Left lung (tissue), 10 donors: ENCODE results near the gene PTGES2. TPM values are rescaled to one million over a fixed set of nuclear protein-coding genes. Genes with fewer than 3 reads are reported as not detected.

Experiments
- ATAC-seq: fragments of 200-7000 bp; cut with Tn5 transposase; one replicate; pipeline ENCODE4 v1.9.1; 2020; ENCODE audit warnings: moderate library complexity
- DNase-seq, 4 donors: peaks; one replicate each; pipeline ENCODE4 v3.0.0-alpha.2; 2013 to 2020
- H3K27ac ChIP-seq, 2 donors: fragments of 200-600 bp; sonication (generic) in 1 of 2; one replicate each; pipeline versions ENCODE4 v1.5.0 to v1.8.0; 2020 to 2021
- H3K27me3 ChIP-seq, 2 donors: fragments of 200-600 bp; sonication (generic) in 1 of 2; one replicate each; pipeline versions ENCODE4 v1.5.0 to v1.8.0; 2020 to 2021
- H3K36me3 ChIP-seq, 2 donors: fragments of 200-600 bp; sonication (generic) in 1 of 2; one replicate each; pipeline versions ENCODE4 v1.5.0 to v1.8.0; 2020 to 2021
- H3K4me1 ChIP-seq, 2 donors: fragments of 200-600 bp; one replicate each; pipeline ENCODE4 v1.8.0; 2021
- H3K4me3 ChIP-seq, 2 donors: fragments of 200-600 bp; sonication (generic) in 1 of 2; one replicate each; pipeline versions ENCODE4 v1.5.0 to v1.8.0; 2020 to 2021; ENCODE audit warnings: mild to moderate bottlenecking in 1 of 2
- H3K9me3 ChIP-seq, 2 donors: fragments of 200-600 bp; sonication (generic) in 1 of 2; one replicate each; pipeline versions ENCODE4 v1.5.0 to v1.8.0; 2020 to 2021
- CTCF ChIP-seq, 2 donors: fragments of 200-600 bp; sonication (generic) in 1 of 2; IDR thresholded peaks; one replicate each; pipeline versions ENCODE4 v1.5.0 to v1.8.0; 2021; ENCODE audit warnings: antibody characterized with exemption in 2 of 2
- intact Hi-C, 2 donors: fragments of 100-400 bp; cut with DNase I; formaldehyde crosslinking; loops; one replicate each; pipeline versions ENCODE4 v1.11.2 to v1.14.2; 2022
- polyA plus RNA-seq, 6 donors: library from polyadenylated mRNA; unstranded; fragments of 120-200 nt; gene quantifications; one replicate each; pipeline ENCODE4 v1.2.1, GENCODE V29; 2013; ENCODE audit not compliant: insufficient read length in 6 of 6
- total RNA-seq, 2 donors: library from RNA; stranded (reverse); fragmentation: NEBNext Ultra II Directional; extraction: Animal tissue kit (Norgen Biotek cat#: 25700); gene quantifications; one replicate each; pipeline ENCODE4 v1.2.1, GENCODE V29; 2021
- donor health status: DM: no; HTN: yes; CAD: no.
- donor health status: DM: no; HTN: no; CAD: no.

Gene PTGES2
- total and polyA plus RNA-seq, 8 donors: 25.8 to 56.9 (median 37.3) TPM

- intact Hi-C loops: no loop called here
- H3K4me3 ChIP-seq: no peak overlapping the region
- no peaks in the 10 kb centered on the region for H3K27me3 ChIP-seq
- H3K36me3 ChIP-seq: no peaks in the 10 kb centered on the region
- TF ChIP-seq CTCF (IDR thresholded peaks at IDR 0.05): no peak
- H3K9me3 ChIP-seq: no peaks in the 10 kb centered on the region
- ATAC-seq (no peak), DNase-seq (peak in 1 of 4 donors; percentile 9)
- H3K27ac ChIP-seq: no peak overlapping the region
- peaks cover 0 to 16% of the 10 kb centered on the region in 2 donors for H3K4me1 ChIP-seq
These were observed 28.4 kb upstream of the PTGES2 start for GRCh38 chr9:128155736-128156500.

- intact Hi-C loops: no loop called here
- DNase-seq: peak in 1 of 4 donors; percentile 54
- no peak for ATAC-seq
- no peak for TF ChIP-seq CTCF (IDR thresholded peaks at IDR 0.05)
- no peaks in the 10 kb centered on the region for H3K9me3 ChIP-seq
- no peak overlapping the region for H3K4me3 ChIP-seq
- H3K27me3 ChIP-seq: no peaks in the 10 kb centered on the region
- H3K27ac ChIP-seq: no peak overlapping the region
- no peaks in the 10 kb centered on the region for H3K36me3 ChIP-seq
- H3K4me1 ChIP-seq: peaks cover 0 to 24% of the 10 kb centered on the region in 2 donors
These were observed 26.6 kb upstream of the PTGES2 start for GRCh38 chr9:128153947-128154695.

GRCh38 chr9:128153060-128153946 lies 25.8 kb upstream of the PTGES2 start:
- no peaks in the 10 kb centered on the region for H3K9me3 ChIP-seq
- no peaks in the 10 kb centered on the region for H3K27me3 ChIP-seq
- H3K36me3 ChIP-seq: no peaks in the 10 kb centered on the region
- no peak for TF ChIP-seq CTCF (IDR thresholded peaks at IDR 0.05)
- H3K4me1 ChIP-seq: peaks cover 0 to 31% of the 10 kb centered on the region in 2 donors
- DNase-seq: peak in 1 of 4 donors; percentile 60
- no peak overlapping the region for H3K4me3 ChIP-seq
- no peak overlapping the region for H3K27ac ChIP-seq
- intact Hi-C loops: no loop called here
- no peak for ATAC-seq

DNA sequence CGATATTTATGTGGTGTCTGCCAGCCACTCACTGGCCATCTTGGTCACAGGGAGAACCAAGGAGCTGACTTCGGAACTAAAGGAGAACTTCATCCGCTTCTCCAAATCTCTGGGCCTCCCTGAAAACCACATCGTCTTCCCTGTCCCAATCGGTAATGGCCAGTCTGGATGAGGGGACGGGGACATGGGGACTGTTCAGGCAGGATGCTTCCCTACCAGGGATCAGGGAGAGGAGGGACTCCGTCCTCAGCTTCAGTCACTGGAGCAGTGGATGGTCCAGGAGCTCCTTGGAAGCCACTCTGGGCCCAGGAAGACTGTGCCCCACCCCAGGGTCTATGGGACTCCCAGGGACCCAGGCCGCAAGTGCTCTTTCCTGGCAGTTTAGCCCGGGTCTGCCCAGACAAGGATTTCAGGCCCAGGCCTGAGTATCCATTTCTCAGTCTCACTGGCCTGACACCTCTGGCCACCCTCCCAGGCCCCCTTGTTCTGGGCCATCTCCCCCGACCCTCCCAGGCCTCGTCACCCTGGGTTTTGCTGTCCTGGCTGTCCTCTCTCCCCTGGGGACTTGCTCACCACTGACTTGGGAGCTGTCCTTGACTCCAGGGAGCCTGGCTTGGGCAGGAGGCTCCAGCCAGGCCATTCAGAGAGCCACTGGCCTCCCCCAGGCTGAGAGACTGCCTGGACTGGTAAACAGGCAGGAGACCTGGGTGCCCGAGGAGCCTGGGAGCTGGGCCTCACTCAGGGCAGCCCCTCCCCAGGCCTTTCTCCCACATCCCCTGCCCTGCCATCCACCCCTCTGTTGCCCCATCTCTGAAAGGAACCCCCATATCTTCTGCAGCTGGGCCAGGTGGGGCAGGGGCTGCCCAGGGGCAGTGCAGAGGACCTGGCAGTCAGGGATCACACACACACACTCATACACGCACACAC lies 24.9 kb upstream of the PTGES2 start:
- Histone ChIP-seq H3K27me3 (no peaks in the 10 kb centered on the region), H3K36me3 (no peaks in the 10 kb centered on the region), H3K27ac (peak overlapping the region in 1 of 2 donors; percentile 41), H3K9me3 (no peaks in the 10 kb centered on the region), H3K4me3 (no peak overlapping the region), H3K4me1 (peaks cover 0 to 31% of the 10 kb centered on the region in 2 donors)
- ATAC-seq: no peak
- DNase-seq: peak in 1 of 4 donors; percentile 45
- no peak for TF ChIP-seq CTCF (IDR thresholded peaks at IDR 0.05)
- intact Hi-C loops: no loop called here
